GM19324 (cell line): ENCODE data around the gene ANKRD37.

Experiments
- ATAC-seq: cut with Tn5 transposase; IDR thresholded peaks from one replicate; pipeline ENCODE4 v1.9.1; 2021; ENCODE audit warnings: mild to moderate bottlenecking, moderate library complexity; ENCODE audit not compliant: unreplicated experiment, low FRiP score

The ANKRD37 gene

GRCh38 chr4:185379326-185380295 is 17.0 kb upstream of the ANKRD37 start:
- no peak for ATAC-seq

DNA sequence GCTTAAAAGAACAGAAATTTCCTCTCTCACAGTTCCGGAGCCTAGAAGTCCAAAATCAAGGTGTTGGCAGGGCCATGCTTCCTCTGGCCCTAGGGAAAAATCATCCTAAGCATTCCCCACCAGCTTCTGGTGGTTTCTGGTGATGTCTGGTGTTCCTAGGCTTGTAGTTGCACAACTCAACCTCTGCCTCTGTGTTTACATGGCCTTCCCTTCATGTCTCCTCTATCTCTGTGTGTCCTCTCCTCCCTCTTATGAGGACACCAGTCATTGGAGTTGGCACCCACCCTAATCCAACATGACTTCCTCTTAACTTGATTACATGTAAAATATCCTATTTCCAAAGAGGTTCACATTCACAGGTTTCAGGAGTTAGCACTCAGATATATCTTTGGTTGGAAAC is 16.3 kb upstream of the ANKRD37 start:
- no peak for ATAC-seq

GRCh38 chr4:185381288-185382196 is 15.1 kb upstream of the ANKRD37 start:
- ATAC-seq: no peak

- no peak for ATAC-seq
Measured at GRCh38 chr4:185382754-185383153, 13.9 kb upstream of the ANKRD37 start.

GRCh38 chr4:185383451-185383850 is 13.2 kb upstream of the ANKRD37 start:
- ATAC-seq: no peak

GRCh38 chr4:185384061-185384460 is 12.6 kb upstream of the ANKRD37 start:
- ATAC-seq: no peak

- ATAC-seq: no peak
Measured at GRCh38 chr4:185384930-185385331, 11.7 kb upstream of the ANKRD37 start.

DNA sequence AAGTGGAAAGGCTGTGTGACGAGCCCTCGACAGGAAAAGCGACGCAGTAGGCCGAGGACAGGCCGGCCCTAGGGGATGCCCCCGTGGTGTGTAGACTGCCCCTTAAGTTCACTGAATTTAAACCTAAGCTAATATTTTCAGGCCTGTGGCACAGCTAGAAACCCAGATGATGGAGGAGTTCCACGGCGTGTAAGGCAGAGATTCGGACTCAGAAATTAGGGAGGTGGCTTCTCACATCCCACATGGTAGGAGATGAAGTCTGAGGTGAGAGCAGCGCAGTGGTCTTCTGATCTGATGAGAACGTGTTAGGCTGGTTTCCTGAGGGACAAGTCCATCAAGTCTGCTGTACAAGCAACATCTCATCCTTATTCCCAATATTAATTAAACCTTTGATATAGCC is 8.7 kb upstream of the ANKRD37 start:
- ATAC-seq: no peak

- no peak for ATAC-seq
Measured at GRCh38 chr4:185390941-185391340, 5.7 kb upstream of the ANKRD37 start.

- ATAC-seq: no peak
Measured at GRCh38 chr4:185392156-185392555, 4.5 kb upstream of the ANKRD37 start.

GRCh38 chr4:185394568-185395237 is 1.9 kb upstream of the ANKRD37 start:
- ATAC-seq: no peak

DNA sequence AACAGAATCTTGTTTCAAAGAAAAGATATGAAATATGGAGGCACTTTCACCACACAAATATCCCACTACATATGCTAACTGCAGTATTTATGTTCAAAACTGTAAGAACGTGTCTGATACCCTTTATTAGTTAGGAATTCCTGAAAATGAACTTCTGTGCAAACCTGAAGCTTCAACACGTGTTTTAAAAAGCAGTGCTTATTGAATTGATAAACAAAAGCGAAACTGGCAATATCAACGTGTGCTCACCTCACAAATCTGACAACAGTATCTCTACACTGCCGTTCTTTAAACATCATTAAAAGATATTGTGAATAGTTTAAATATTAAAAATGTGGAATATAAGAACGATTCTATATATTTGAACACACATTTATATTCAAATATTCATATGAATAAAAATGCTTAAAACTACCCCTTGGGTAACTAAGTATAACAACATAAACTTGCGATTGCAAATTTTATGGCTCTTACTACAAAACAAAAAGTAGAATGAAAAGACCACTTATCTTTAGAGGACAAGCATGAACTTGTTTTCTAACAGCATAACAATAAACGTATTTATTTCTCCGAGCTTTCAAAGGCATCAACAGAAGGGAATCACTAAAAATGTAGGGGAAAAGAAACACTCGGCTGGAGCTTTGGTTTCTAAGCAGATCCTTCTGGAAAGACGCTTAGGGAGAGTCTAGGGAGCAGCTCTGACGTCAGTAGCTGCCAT is 1.2 kb upstream of the ANKRD37 start, which contains the start of gene LRP2BP:
Gene LRP2BP (minus strand): TSS at position 687 of the 718 bp plus-strand sequence. CDS start 17,738 bp downstream, outside the sequence.
- no peak for ATAC-seq

DNA sequence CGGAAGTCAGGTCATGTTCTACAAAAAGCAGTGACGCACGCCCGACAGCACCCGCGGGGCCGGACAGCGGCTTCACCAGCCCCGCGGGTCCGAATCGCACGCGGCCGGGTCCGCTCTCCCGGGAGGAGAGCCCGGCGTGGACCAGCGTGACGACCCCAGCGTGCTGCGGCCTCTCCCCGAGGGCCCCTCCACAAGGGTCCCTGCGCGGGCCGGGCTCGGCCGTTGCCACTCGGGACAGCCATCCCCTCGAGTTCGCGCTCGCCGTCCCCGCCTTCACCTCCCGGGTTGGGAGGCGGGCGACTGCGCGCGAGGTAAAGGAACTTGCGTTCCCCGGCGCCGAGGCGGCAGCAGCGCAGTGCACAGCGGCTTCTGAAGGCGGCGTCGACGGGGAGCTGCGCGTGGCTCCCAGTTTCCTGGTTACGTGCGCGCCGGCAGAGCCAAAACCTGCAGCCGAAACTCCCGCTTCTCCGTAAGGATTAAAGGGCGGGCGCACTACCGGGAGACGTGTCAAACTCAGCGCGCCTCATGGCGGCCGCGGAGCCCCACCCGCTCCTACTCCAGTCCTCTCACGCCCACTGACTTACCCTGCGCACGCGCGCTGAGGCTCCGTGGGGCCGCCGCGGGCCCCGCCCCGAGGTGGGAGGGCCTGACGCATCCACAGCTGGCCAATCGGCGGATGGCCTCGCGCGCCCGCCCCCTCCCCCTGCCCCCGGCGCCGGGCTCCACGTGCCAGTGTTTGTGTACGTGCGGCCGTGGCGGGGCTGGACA is 501 bp upstream of the ANKRD37 start:
- ATAC-seq: peak; percentile 93

GRCh38 chr4:185398618-185399017 is 2.0 kb downstream of the ANKRD37 start:
- no peak for ATAC-seq

DNA sequence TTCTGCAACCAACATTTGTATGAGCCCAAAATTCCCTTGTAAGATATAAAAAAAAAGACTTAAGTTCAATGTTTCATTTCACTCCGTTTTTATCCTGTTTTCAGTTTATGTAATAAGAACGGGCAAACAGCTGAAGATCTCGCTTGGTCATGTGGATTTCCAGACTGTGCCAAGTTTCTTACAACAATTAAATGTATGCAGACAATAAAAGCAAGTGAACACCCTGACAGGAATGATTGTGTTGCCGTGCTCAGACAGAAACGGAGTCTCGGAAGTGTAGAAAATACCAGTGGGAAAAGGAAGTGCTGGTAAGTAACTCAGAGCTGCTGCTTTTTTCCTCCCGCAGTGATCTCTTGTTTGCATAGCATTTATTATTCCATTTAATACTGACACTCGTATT is 2.8 kb downstream of the ANKRD37 start:
- ATAC-seq: no peak

GRCh38 chr4:185404031-185404430 is 7.4 kb downstream of the ANKRD37 start:
- ATAC-seq: no peak

GRCh38 chr4:185405296-185405999 is 8.8 kb downstream of the ANKRD37 start:
- ATAC-seq: no peak

DNA sequence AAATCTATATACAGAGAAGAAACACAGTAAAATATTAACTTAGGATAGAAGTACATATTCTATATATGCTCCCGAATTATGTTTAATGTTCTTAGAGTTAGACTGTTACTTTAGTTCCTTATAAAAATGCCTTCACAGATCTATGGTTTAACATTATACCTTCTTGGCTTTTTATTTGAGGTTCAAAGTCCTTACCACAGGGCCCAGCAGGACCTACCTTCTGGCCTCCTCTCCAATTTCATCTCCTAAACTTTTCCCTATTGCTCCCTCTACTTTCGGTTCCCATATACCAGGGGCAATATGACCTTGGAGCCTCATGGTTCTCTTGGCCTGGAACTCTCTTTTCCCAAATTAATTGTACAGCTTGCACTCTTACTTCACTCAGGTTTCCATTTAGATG is 11.8 kb downstream of the ANKRD37 start:
- ATAC-seq: no peak

GRCh38 chr4:185411849-185412248 is 15.2 kb downstream of the ANKRD37 start:
- no peak for ATAC-seq
